ENCODE measurements around the gene KLHL29. TPM values are rescaled to one million over a fixed set of nuclear protein-coding genes. Genes with fewer than 3 reads are reported as not detected.

KLHL29 gene
- total RNA-seq, 1 donor from 2014 or later, result 5.0 TPM

GRCh38 chr2:23569761-23570365, 184.9 kb downstream of the KLHL29 start:
- no peak overlapping the region for H3K27ac Mint-ChIP-seq (ENCODE audit: unreplicated experiment)
- H3K36me3 Mint-ChIP-seq (ENCODE audit: unreplicated experiment), result peaks cover 2% of the 10 kb centered on the region
- DNase-seq (ENCODE audit: extremely low spot score, unreplicated experiment), result no peak
- H3K4me1 Mint-ChIP-seq (ENCODE audit: unreplicated experiment), result peaks cover 12% of the 10 kb centered on the region
- H3K4me3 Mint-ChIP-seq (ENCODE audit: unreplicated experiment), result no peak overlapping the region
- H3K27me3 Mint-ChIP-seq (ENCODE audit: unreplicated experiment), result peaks cover 6% of the 10 kb centered on the region
- TF ChIP-seq, protein P1, sequence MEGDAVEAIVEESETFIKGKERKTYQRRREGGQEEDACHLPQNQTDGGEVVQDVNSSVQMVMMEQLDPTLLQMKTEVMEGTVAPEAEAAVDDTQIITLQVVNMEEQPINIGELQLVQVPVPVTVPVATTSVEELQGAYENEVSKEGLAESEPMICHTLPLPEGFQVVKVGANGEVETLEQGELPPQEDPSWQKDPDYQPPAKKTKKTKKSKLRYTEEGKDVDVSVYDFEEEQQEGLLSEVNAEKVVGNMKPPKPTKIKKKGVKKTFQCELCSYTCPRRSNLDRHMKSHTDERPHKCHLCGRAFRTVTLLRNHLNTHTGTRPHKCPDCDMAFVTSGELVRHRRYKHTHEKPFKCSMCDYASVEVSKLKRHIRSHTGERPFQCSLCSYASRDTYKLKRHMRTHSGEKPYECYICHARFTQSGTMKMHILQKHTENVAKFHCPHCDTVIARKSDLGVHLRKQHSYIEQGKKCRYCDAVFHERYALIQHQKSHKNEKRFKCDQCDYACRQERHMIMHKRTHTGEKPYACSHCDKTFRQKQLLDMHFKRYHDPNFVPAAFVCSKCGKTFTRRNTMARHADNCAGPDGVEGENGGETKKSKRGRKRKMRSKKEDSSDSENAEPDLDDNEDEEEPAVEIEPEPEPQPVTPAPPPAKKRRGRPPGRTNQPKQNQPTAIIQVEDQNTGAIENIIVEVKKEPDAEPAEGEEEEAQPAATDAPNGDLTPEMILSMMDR (IDR thresholded peaks at IDR 0.05), result no peak
- no peaks in the 10 kb centered on the region for H3K9me3 Mint-ChIP-seq (ENCODE audit: unreplicated experiment)

DNA sequence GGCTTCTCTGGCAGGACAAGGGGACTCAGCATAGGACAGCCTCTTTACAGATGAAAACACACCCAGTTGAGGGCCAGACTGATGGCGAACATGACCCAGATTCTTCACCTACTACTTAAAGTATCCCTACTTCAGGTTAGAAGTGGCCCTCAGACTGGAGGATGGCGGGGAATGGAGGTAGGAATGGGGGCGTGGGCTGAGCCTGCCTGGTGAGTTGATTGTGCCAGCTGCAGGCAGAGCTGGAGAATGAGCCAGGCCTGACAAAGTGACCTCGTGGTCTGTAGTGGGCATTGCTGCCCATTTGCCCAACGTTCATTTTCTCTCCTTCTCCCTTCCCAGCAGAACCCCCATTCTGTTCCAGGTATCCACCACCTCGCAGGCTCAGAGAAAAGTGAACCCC, 186.1 kb downstream of the KLHL29 start:
- no peak overlapping the region for H3K27ac Mint-ChIP-seq (ENCODE audit: unreplicated experiment)
- TF ChIP-seq, protein P1 (IDR thresholded peaks at IDR 0.05), result no peak
- peaks cover 2% of the 10 kb centered on the region for H3K36me3 Mint-ChIP-seq (ENCODE audit: unreplicated experiment)
- H3K27me3 Mint-ChIP-seq (ENCODE audit: unreplicated experiment), result peaks cover 6% of the 10 kb centered on the region
- no peak overlapping the region for H3K4me3 Mint-ChIP-seq (ENCODE audit: unreplicated experiment)
- H3K9me3 Mint-ChIP-seq (ENCODE audit: unreplicated experiment), result no peaks in the 10 kb centered on the region
- peaks cover 6% of the 10 kb centered on the region for H3K4me1 Mint-ChIP-seq (ENCODE audit: unreplicated experiment)
- no peak for DNase-seq (ENCODE audit: extremely low spot score, unreplicated experiment)

- Mint-ChIP-seq H3K4me1 (ENCODE audit: unreplicated experiment) (peaks cover 6% of the 10 kb centered on the region), H3K4me3 (ENCODE audit: unreplicated experiment) (no peak overlapping the region), H3K9me3 (ENCODE audit: unreplicated experiment) (no peaks in the 10 kb centered on the region), H3K27me3 (ENCODE audit: unreplicated experiment) (peaks cover 6% of the 10 kb centered on the region), H3K36me3 (ENCODE audit: unreplicated experiment) (peaks cover 2% of the 10 kb centered on the region), H3K27ac (ENCODE audit: unreplicated experiment) (no peak overlapping the region)
- DNase-seq (ENCODE audit: extremely low spot score, unreplicated experiment), result no peak
- TF ChIP-seq, protein P1 (IDR thresholded peaks at IDR 0.05), result no peak
Observed at GRCh38 chr2:23571527-23572282, 186.7 kb downstream of the KLHL29 start.

- no peaks in the 10 kb centered on the region for H3K9me3 Mint-ChIP-seq (ENCODE audit: unreplicated experiment)
- TF ChIP-seq, protein P1 (IDR thresholded peaks at IDR 0.05), result no peak
- no peak overlapping the region for H3K4me3 Mint-ChIP-seq (ENCODE audit: unreplicated experiment)
- H3K27me3 Mint-ChIP-seq (ENCODE audit: unreplicated experiment), result peaks cover 4% of the 10 kb centered on the region
- H3K4me1 Mint-ChIP-seq (ENCODE audit: unreplicated experiment), result no peaks in the 10 kb centered on the region
- no peak overlapping the region for H3K27ac Mint-ChIP-seq (ENCODE audit: unreplicated experiment)
- H3K36me3 Mint-ChIP-seq (ENCODE audit: unreplicated experiment), result peaks cover 2% of the 10 kb centered on the region
- no peak for DNase-seq (ENCODE audit: extremely low spot score, unreplicated experiment)
Observed at GRCh38 chr2:23574919-23575654, 190.1 kb downstream of the KLHL29 start.
